ENCODE results near the gene CHMP1A. TPM values are rescaled to one million over a fixed set of nuclear protein-coding genes. Genes with fewer than 3 reads are reported as not detected.

The CHMP1A gene
- total and polyA plus RNA-seq, 2 donors (not counting 1 experiment from before 2014, with no cell fraction given) = 61.0 to 66.2 TPM

DNA sequence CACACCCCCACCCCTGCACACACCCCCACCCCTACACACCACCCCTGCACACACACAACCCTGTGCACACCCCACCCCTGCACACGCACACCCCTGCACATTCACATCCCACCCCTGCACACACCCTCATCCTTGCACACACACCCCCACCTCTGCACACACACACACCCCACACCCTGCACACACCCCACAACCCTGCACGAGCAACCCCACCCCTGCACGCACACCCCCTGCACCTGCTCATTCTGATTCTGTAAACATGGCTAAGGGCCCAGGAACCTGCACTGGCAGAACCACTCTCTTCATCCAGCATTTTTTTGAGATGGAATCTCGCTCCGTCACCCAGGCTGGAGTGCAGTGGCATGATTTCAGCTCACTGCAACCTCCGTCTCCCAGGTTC, 18.1 kb downstream of the CHMP1A start:
- H3K4me1 ChIP-seq (ENCODE audit: control insufficient read depth, extremely low read depth, insufficient read depth, low read length) = peaks cover 4% of the 10 kb centered on the region
- no peak for DNase-seq (ENCODE audit: low read depth in 2 of 2)
- H3K9me3 ChIP-seq (ENCODE audit: control insufficient read depth, insufficient read depth, low read depth, low read length) = no peaks in the 10 kb centered on the region
- H3K27ac ChIP-seq (ENCODE audit: insufficient read depth, low read length) = no peak overlapping the region
- no peak overlapping the region for H2AFZ ChIP-seq (ENCODE audit: low read length)
- H3K9ac ChIP-seq (ENCODE audit: insufficient read depth, low read length) = no peak overlapping the region
- H3K36me3 ChIP-seq (ENCODE audit: control insufficient read depth, insufficient read depth, low read length) = no peaks in the 10 kb centered on the region
- H4K20me1 ChIP-seq (ENCODE audit: control insufficient read depth, extremely low read depth, insufficient read depth, low read length) = no peaks in the 10 kb centered on the region
- no peaks in the 10 kb centered on the region for H3K79me2 ChIP-seq (ENCODE audit: control insufficient read depth, insufficient read depth, low read length)
- H3K27me3 ChIP-seq (ENCODE audit: control insufficient read depth, insufficient read depth, low read length) = peaks cover 5% of the 10 kb centered on the region
- TF ChIP-seq EZH2 (IDR thresholded peaks at IDR 0.05; ENCODE audit: low read length, missing control alignments) (no peak), CTCF (conservative IDR thresholded peaks at IDR 0.05 in 1 of 2, IDR thresholded peaks at IDR 0.05 in 1 of 2; ENCODE audit: low read depth in 1 of 2, low read length in 2 of 2) (no peak)
- H3K4me3 ChIP-seq (replicated peaks in 1 of 4; ENCODE audit: control extremely low read depth in 1 of 4, insufficient read depth in 1 of 4, low read depth in 3 of 4, low read length in 4 of 4) = no peak overlapping the region
- H3K4me2 ChIP-seq (ENCODE audit: extremely low read depth, insufficient read depth, low read length) = no peak overlapping the region

DNA sequence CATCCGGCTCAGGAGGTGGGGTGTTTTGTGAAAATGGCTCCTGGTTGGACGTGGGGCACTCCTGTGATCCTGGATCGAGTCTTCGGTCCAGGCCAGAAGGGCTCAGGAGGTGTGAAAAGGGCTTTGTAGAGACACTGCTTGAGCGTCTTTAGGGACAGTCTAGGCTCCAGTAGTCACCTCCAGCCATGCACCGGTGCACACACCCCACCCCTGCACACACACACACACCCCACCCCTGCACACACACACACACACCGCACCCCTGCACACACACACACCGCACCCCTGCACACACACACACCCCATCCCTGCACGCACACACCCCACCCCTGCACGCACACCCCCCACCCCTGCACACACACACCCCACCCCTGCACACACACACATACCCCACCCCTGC, 19.1 kb downstream of the CHMP1A start:
- Histone ChIP-seq H3K79me2 (ENCODE audit: control insufficient read depth, insufficient read depth, low read length) (no peaks in the 10 kb centered on the region), H4K20me1 (ENCODE audit: control insufficient read depth, extremely low read depth, insufficient read depth, low read length) (no peaks in the 10 kb centered on the region), H3K27ac (ENCODE audit: insufficient read depth, low read length) (no peak overlapping the region), H3K4me2 (ENCODE audit: extremely low read depth, insufficient read depth, low read length) (no peak overlapping the region), H3K4me3 (replicated peaks in 1 of 4; ENCODE audit: control extremely low read depth in 1 of 4, insufficient read depth in 1 of 4, low read depth in 3 of 4, low read length in 4 of 4) (no peak overlapping the region), H3K9me3 (ENCODE audit: control insufficient read depth, insufficient read depth, low read depth, low read length) (no peaks in the 10 kb centered on the region), H3K27me3 (ENCODE audit: control insufficient read depth, insufficient read depth, low read length) (peaks cover 10% of the 10 kb centered on the region), H3K9ac (ENCODE audit: insufficient read depth, low read length) (no peak overlapping the region), H2AFZ (ENCODE audit: low read length) (no peak overlapping the region), H3K4me1 (ENCODE audit: control insufficient read depth, extremely low read depth, insufficient read depth, low read length) (peaks cover 6% of the 10 kb centered on the region), H3K36me3 (ENCODE audit: control insufficient read depth, insufficient read depth, low read length) (no peaks in the 10 kb centered on the region)
- DNase-seq (ENCODE audit: low read depth in 2 of 2) = no peak
- no peak for TF ChIP-seq EZH2 (IDR thresholded peaks at IDR 0.05; ENCODE audit: low read length, missing control alignments)
- no peak for TF ChIP-seq CTCF (conservative IDR thresholded peaks at IDR 0.05 in 1 of 2, IDR thresholded peaks at IDR 0.05 in 1 of 2; ENCODE audit: low read depth in 1 of 2, low read length in 2 of 2)

GRCh38 chr16:89637379-89637778, 20.1 kb downstream of the CHMP1A start:
- Histone ChIP-seq H3K79me2 (ENCODE audit: control insufficient read depth, insufficient read depth, low read length) (no peaks in the 10 kb centered on the region), H3K27me3 (ENCODE audit: control insufficient read depth, insufficient read depth, low read length) (peaks cover 10% of the 10 kb centered on the region), H3K36me3 (ENCODE audit: control insufficient read depth, insufficient read depth, low read length) (no peaks in the 10 kb centered on the region), H3K9ac (ENCODE audit: insufficient read depth, low read length) (no peak overlapping the region), H3K4me3 (replicated peaks in 1 of 4; ENCODE audit: control extremely low read depth in 1 of 4, insufficient read depth in 1 of 4, low read depth in 3 of 4, low read length in 4 of 4) (no peak overlapping the region), H2AFZ (ENCODE audit: low read length) (no peak overlapping the region), H3K9me3 (ENCODE audit: control insufficient read depth, insufficient read depth, low read depth, low read length) (no peaks in the 10 kb centered on the region), H4K20me1 (ENCODE audit: control insufficient read depth, extremely low read depth, insufficient read depth, low read length) (no peaks in the 10 kb centered on the region), H3K4me2 (ENCODE audit: extremely low read depth, insufficient read depth, low read length) (no peak overlapping the region), H3K27ac (ENCODE audit: insufficient read depth, low read length) (no peak overlapping the region), H3K4me1 (ENCODE audit: control insufficient read depth, extremely low read depth, insufficient read depth, low read length) (peaks cover 12% of the 10 kb centered on the region)
- no peak for DNase-seq (ENCODE audit: low read depth in 2 of 2)
- no peak for TF ChIP-seq CTCF (conservative IDR thresholded peaks at IDR 0.05 in 1 of 2, IDR thresholded peaks at IDR 0.05 in 1 of 2; ENCODE audit: low read depth in 1 of 2, low read length in 2 of 2)
- TF ChIP-seq EZH2 (IDR thresholded peaks at IDR 0.05; ENCODE audit: low read length, missing control alignments) = no peak
